Measurements from ENCODE around the gene PLAC1.

GRCh38 chrX:134573683-134574035 lies 84.6 kb downstream of the PLAC1 start:
- TF ChIP-seq POLR2A (IDR thresholded peaks at IDR 0.05) (no peak), CTCF (IDR thresholded peaks at IDR 0.05) (no peak), EP300 (IDR thresholded peaks at IDR 0.05) (no peak)

Measured in ovary (tissue), 3 donors.